Common myeloid progenitor, CD34-positive (primary cell): ENCODE measurements around the gene MAN1C1.

Experiments
- CTCF ChIA-PET: fragments of 350-600 bp; sonication (Branson Sonifier 250); formaldehyde crosslinking; loops from one replicate; lab custom pipeline; 2021; ENCODE audit warnings: antibody characterized with exemption; lab: Charles Lee
- POLR2A ChIA-PET: fragments of 350-600 bp; sonication (Branson Sonifier 250); formaldehyde crosslinking; loops from one replicate; lab custom pipeline; 2021; ENCODE audit warnings: antibody characterized with exemption; lab: Charles Lee
- DNase-seq, 3 donors: peaks; one replicate each; pipeline versions ENCODE4 v3.0.0 to v3.0.0-alpha.2; 2013
- H3K27ac ChIP-seq, 2 experiments: 1 replicate in 1 of 2; 2 replicates in 1 of 2; pipeline ENCODE4 v1.7.0; 2013; ENCODE audit warnings: inconsistent platforms in 2 of 2, low read length in 2 of 2, mild to moderate bottlenecking in 2 of 2, low read depth in 1 of 2, moderate library complexity in 1 of 2; ENCODE audit not compliant: severe bottlenecking in 2 of 2, insufficient read depth in 1 of 2, poor library complexity in 1 of 2
- H3K27me3 ChIP-seq, 5 experiments: replicated peaks in 2 of 5; 1 replicate in 3 of 5; 2 replicates in 2 of 5; pipeline versions ENCODE4 v1.6.1 to v1.7.0; 2013; ENCODE audit warnings: low read length in 4 of 5, mild to moderate bottlenecking in 2 of 5, moderate library complexity in 2 of 5, inconsistent platforms in 1 of 5; ENCODE audit not compliant: insufficient read depth in 5 of 5, control insufficient read depth in 4 of 5
- H3K36me3 ChIP-seq, 4 experiments: 1 replicate in 2 of 4; 2 replicates in 2 of 4; pipeline versions ENCODE4 v1.6.1 to v1.7.0; 2013; ENCODE audit warnings: low read length in 3 of 4, control low read depth in 1 of 4, mild to moderate bottlenecking in 1 of 4; ENCODE audit not compliant: control insufficient read depth in 4 of 4, insufficient read depth in 4 of 4
- H3K4me1 ChIP-seq, 4 experiments: 1 replicate in 3 of 4; 2 replicates in 1 of 4; pipeline versions ENCODE4 v1.6.1 to v1.7.1; 2013; ENCODE audit warnings: low read length in 3 of 4, mild to moderate bottlenecking in 3 of 4, control low read depth in 1 of 4, inconsistent platforms in 1 of 4, moderate library complexity in 1 of 4; ENCODE audit not compliant: control insufficient read depth in 4 of 4, insufficient read depth in 4 of 4; ENCODE audit errors: control extremely low read depth in 1 of 4
- H3K4me3 ChIP-seq, 7 experiments: 1 replicate in 4 of 7; 2 replicates in 3 of 7; pipeline versions ENCODE4 v1.5.1 to v1.7.0; 2013; ENCODE audit warnings: mild to moderate bottlenecking in 7 of 7, low read length in 6 of 7, moderate library complexity in 6 of 7, inconsistent platforms in 2 of 7, low read depth in 2 of 7, control low read depth in 1 of 7; ENCODE audit not compliant: insufficient read depth in 4 of 7, control insufficient read depth in 1 of 7; ENCODE audit errors: extremely low read depth in 1 of 7
- H3K9me3 ChIP-seq, 5 experiments: 1 replicate in 4 of 5; 2 replicates in 1 of 5; pipeline versions ENCODE4 v1.6.1 to v1.7.1; 2013; ENCODE audit warnings: low read length in 4 of 5, mild to moderate bottlenecking in 2 of 5, inconsistent platforms in 1 of 5, low read depth in 1 of 5, moderate library complexity in 1 of 5; ENCODE audit not compliant: control insufficient read depth in 4 of 5, insufficient read depth in 2 of 5; ENCODE audit errors: control extremely low read depth in 1 of 5
- WGBS: methylation state at CpG from one replicate; pipeline ENCODE4 v1.1.5; 2013; ENCODE audit not compliant: insufficient coverage; 5-methylcytosine and 5-hydroxymethylcytosine counted together

MAN1C1 gene

GRCh38 chr1:25575191-25575590 is 41.4 kb upstream of the MAN1C1 start:
- Histone ChIP-seq H3K9me3 (no peaks in the 10 kb centered on the region), H3K36me3 (no peaks in the 10 kb centered on the region), H3K4me1 (peaks cover 0 to 2% (median 0%) of the 10 kb centered on the region in 4 experiments), H3K4me3 (no peak overlapping the region), H3K27me3 (peaks cover 0 to 1% (median 0%) of the 10 kb centered on the region in 5 experiments), H3K27ac (no peak overlapping the region)
- DNase-seq, result no peak
- 100% methylated on average over 1 of the region's 2 CpGs for WGBS
- ChIA-PET POLR2A (no interaction called here), CTCF (interaction anchor here (1.3 kb wide), 1 partner anchor 25 kb away, joined by 3 read pairs; no protein-coding TSS in a partner anchor)

- ChIA-PET POLR2A (no interaction called here), CTCF (interaction anchor here (0.6 to 3.8 kb wide), 4 partner anchors 9 to 21 kb away, joined by 3 to 11 read pairs (median 4); no protein-coding TSS in a partner anchor)
- Histone ChIP-seq H3K27me3 (peaks cover 0 to 1% (median 0%) of the 10 kb centered on the region in 5 experiments), H3K9me3 (no peaks in the 10 kb centered on the region), H3K27ac (no peak overlapping the region), H3K4me3 (no peak overlapping the region), H3K4me1 (peaks cover 0 to 6% (median 3%) of the 10 kb centered on the region in 4 experiments), H3K36me3 (no peaks in the 10 kb centered on the region)
- no peak for DNase-seq
- WGBS, result 95% methylated on average over 13 of the region's 18 CpGs
Observed at GRCh38 chr1:25576459-25577133, 40.0 kb upstream of the MAN1C1 start.

GRCh38 chr1:25577134-25577920 is 39.3 kb upstream of the MAN1C1 start:
- 90% methylated on average over 13 of the region's 21 CpGs for WGBS
- POLR2A ChIA-PET, result no interaction called here
- DNase-seq, result no peak
- H3K27ac ChIP-seq, result no peak overlapping the region
- CTCF ChIA-PET, result interaction anchor here (0.6 to 3.8 kb wide), 6 partner anchors 10 to 41 kb away, joined by 3 to 11 read pairs (median 4); no protein-coding TSS in a partner anchor
- H3K4me3 ChIP-seq, result no peak overlapping the region
- peaks cover 0 to 6% (median 3%) of the 10 kb centered on the region in 4 experiments for H3K4me1 ChIP-seq
- no peaks in the 10 kb centered on the region for H3K9me3 ChIP-seq
- peaks cover 0 to 1% (median 0%) of the 10 kb centered on the region in 5 experiments for H3K27me3 ChIP-seq
- no peaks in the 10 kb centered on the region for H3K36me3 ChIP-seq

- ChIA-PET POLR2A (no interaction called here), CTCF (interaction anchor here (0.7 to 3.8 kb wide), 5 partner anchors 14 to 114 kb away, joined by 3 to 11 read pairs (median 4); no protein-coding TSS in a partner anchor)
- no peaks in the 10 kb centered on the region for H3K36me3 ChIP-seq
- H3K27me3 ChIP-seq, result peaks cover 0 to 1% (median 0%) of the 10 kb centered on the region in 5 experiments
- H3K4me3 ChIP-seq, result no peak overlapping the region
- H3K4me1 ChIP-seq, result peaks cover 0 to 9% (median 2%) of the 10 kb centered on the region in 4 experiments
- DNase-seq, result no peak
- WGBS, result 97% methylated on average over 14 of the region's 19 CpGs
- no peak overlapping the region for H3K27ac ChIP-seq
- H3K9me3 ChIP-seq, result no peaks in the 10 kb centered on the region
Observed at GRCh38 chr1:25579292-25580252, 37.0 kb upstream of the MAN1C1 start.

GRCh38 chr1:25580927-25581326 is 35.7 kb upstream of the MAN1C1 start:
- 48% methylated on average over 6 of the region's 6 CpGs for WGBS
- peak in 1 of 3 donors; percentile 31 for DNase-seq

GRCh38 chr1:25581764-25582163 is 34.8 kb upstream of the MAN1C1 start:
- WGBS, result 98% methylated on average over 5 of the region's 5 CpGs
- CTCF ChIA-PET, result interaction anchor here (1.0 to 1.5 kb wide), 3 partner anchors 8 to 41 kb away, joined by 4 read pairs; no protein-coding TSS in a partner anchor
- no peak for DNase-seq
- H3K36me3 ChIP-seq, result no peaks in the 10 kb centered on the region
- no peak overlapping the region for H3K27ac ChIP-seq
- H3K4me3 ChIP-seq, result no peak overlapping the region
- POLR2A ChIA-PET, result no interaction called here
- H3K9me3 ChIP-seq, result no peaks in the 10 kb centered on the region
- H3K27me3 ChIP-seq, result peaks cover 0 to 1% (median 0%) of the 10 kb centered on the region in 5 experiments
- peaks cover 0 to 9% (median 2%) of the 10 kb centered on the region in 4 experiments for H3K4me1 ChIP-seq

More at GRCh38 chr1:25580927-25581326, 35.7 kb upstream of the MAN1C1 start:
- POLR2A ChIA-PET, result interaction anchor here (0.7 kb wide), 1 partner anchor 17 kb away, joined by 3 read pairs; no protein-coding TSS in a partner anchor
- Histone ChIP-seq H3K36me3 (no peaks in the 10 kb centered on the region), H3K9me3 (no peaks in the 10 kb centered on the region), H3K27ac (no peak overlapping the region), H3K4me3 (no peak overlapping the region), H3K4me1 (peaks cover 0 to 9% (median 2%) of the 10 kb centered on the region in 4 experiments), H3K27me3 (peaks cover 0 to 1% (median 0%) of the 10 kb centered on the region in 5 experiments)
- CTCF ChIA-PET, result interaction anchor here (1.0 to 1.4 kb wide), 4 partner anchors 9 to 40 kb away, joined by 4 to 5 read pairs (median 4); no protein-coding TSS in a partner anchor
